Subcutaneous abdominal adipose tissue (tissue), 5 donors: ENCODE results near the gene DENND10.
"Not testable (repeated sequence)": the region's sequence is repeated elsewhere in the genome, so short reads cannot be mapped to it uniquely, and the experiment has no call there.

ENCODE experiments used
- H3K27ac ChIP-seq: one replicate; pipeline ENCODE4 v1.7.0; 2013; ENCODE audit warnings: low read depth, mild to moderate bottlenecking, inconsistent platforms, low read length, moderate library complexity
- H3K27me3 ChIP-seq, 5 donors: one replicate each; pipeline ENCODE4 v1.7.0; 2013; ENCODE audit warnings: low read length in 5 of 5, inconsistent platforms in 1 of 5; ENCODE audit not compliant: control insufficient read depth in 5 of 5, insufficient read depth in 4 of 5
- H3K36me3 ChIP-seq, 5 donors: one replicate each; pipeline ENCODE4 v1.7.0; 2013; ENCODE audit warnings: low read length in 5 of 5; ENCODE audit not compliant: control insufficient read depth in 5 of 5, insufficient read depth in 5 of 5
- H3K4me1 ChIP-seq, 5 donors: one replicate each; pipeline ENCODE4 v1.7.0; 2013; ENCODE audit warnings: low read length in 5 of 5, mild to moderate bottlenecking in 3 of 5, moderate library complexity in 1 of 5; ENCODE audit not compliant: control insufficient read depth in 5 of 5, insufficient read depth in 5 of 5
- H3K4me3 ChIP-seq, 5 donors: one replicate each; pipeline ENCODE4 v1.7.0; 2013; ENCODE audit warnings: low read length in 5 of 5, low read depth in 1 of 5
- H3K9ac ChIP-seq, 5 donors: one replicate each; pipeline ENCODE4 v1.7.0; 2013; ENCODE audit warnings: low read length in 5 of 5, mild to moderate bottlenecking in 4 of 5, moderate library complexity in 3 of 5
- H3K9me3 ChIP-seq, 5 donors: one replicate each; pipeline ENCODE4 v1.7.0; 2013; ENCODE audit warnings: low read length in 5 of 5; ENCODE audit not compliant: control insufficient read depth in 5 of 5
- donor health status: healthy.
- donor health status: healthy.
- donor health status: healthy.
- donor health status: healthy.
- donor health status: healthy.

The DENND10 gene

GRCh38 chr10:119107771-119108170 is 3.9 kb downstream of the DENND10 start:
- Histone ChIP-seq H3K36me3 (peaks cover 5 to 27% (median 11%) of the 10 kb centered on the region in 5 donors), H3K4me1 (peaks cover 5 to 23% (median 14%) of the 10 kb centered on the region in 5 donors)
- H3K27me3 ChIP-seq, H3K9me3 ChIP-seq, H3K9ac ChIP-seq, H3K4me3 ChIP-seq, H3K27ac ChIP-seq: not testable (repeated sequence)

GRCh38 chr10:119112056-119112455 is 8.1 kb downstream of the DENND10 start:
- H3K9me3 ChIP-seq = no peaks in the 10 kb centered on the region
- H3K9ac ChIP-seq = peak overlapping the region in 1 of 5 donors; percentile 17
- H3K4me3 ChIP-seq = no peak overlapping the region
- no peaks in the 10 kb centered on the region for H3K27me3 ChIP-seq
- H3K36me3 ChIP-seq = peaks cover 9 to 44% (median 18%) of the 10 kb centered on the region in 5 donors
- H3K4me1 ChIP-seq = peaks cover 4 to 37% (median 18%) of the 10 kb centered on the region in 5 donors
- H3K27ac ChIP-seq = no peak overlapping the region

- Histone ChIP-seq H3K4me3 (no peak overlapping the region), H3K27ac (peak overlapping the region; percentile 74), H3K9me3 (no peaks in the 10 kb centered on the region), H3K4me1 (peaks cover 4 to 37% (median 18%) of the 10 kb centered on the region in 5 donors), H3K27me3 (no peaks in the 10 kb centered on the region), H3K36me3 (peaks cover 11 to 62% (median 27%) of the 10 kb centered on the region in 5 donors), H3K9ac (no peak overlapping the region)
Measured at GRCh38 chr10:119113751-119114732, 10.1 kb downstream of the DENND10 start.

GRCh38 chr10:119115926-119116325 is 12.0 kb downstream of the DENND10 start:
- peaks cover 16 to 63% (median 31%) of the 10 kb centered on the region in 5 donors for H3K36me3 ChIP-seq
- H3K4me1 ChIP-seq = peaks cover 4 to 32% (median 18%) of the 10 kb centered on the region in 5 donors
- peak overlapping the region; percentile 24 for H3K27ac ChIP-seq
- H3K27me3 ChIP-seq = no peaks in the 10 kb centered on the region
- no peaks in the 10 kb centered on the region for H3K9me3 ChIP-seq
- no peak overlapping the region for H3K4me3 ChIP-seq
- H3K9ac ChIP-seq = no peak overlapping the region

GRCh38 chr10:119116326-119116951 is 12.5 kb downstream of the DENND10 start:
- Histone ChIP-seq H3K4me3 (no peak overlapping the region), H3K27ac (peak overlapping the region; percentile 24), H3K36me3 (peaks cover 16 to 61% (median 31%) of the 10 kb centered on the region in 5 donors), H3K9me3 (no peaks in the 10 kb centered on the region), H3K4me1 (peaks cover 4 to 32% (median 18%) of the 10 kb centered on the region in 5 donors), H3K27me3 (no peaks in the 10 kb centered on the region), H3K9ac (no peak overlapping the region)

- H3K9ac ChIP-seq = no peak overlapping the region
- H3K4me1 ChIP-seq = peaks cover 4 to 30% (median 18%) of the 10 kb centered on the region in 5 donors
- H3K4me3 ChIP-seq = no peak overlapping the region
- H3K9me3 ChIP-seq = no peaks in the 10 kb centered on the region
- no peak overlapping the region for H3K27ac ChIP-seq
- H3K27me3 ChIP-seq = no peaks in the 10 kb centered on the region
- H3K36me3 ChIP-seq = peaks cover 15 to 65% (median 34%) of the 10 kb centered on the region in 5 donors
Measured at GRCh38 chr10:119118231-119118630, 14.3 kb downstream of the DENND10 start.

GRCh38 chr10:119119400-119119799 is 15.5 kb downstream of the DENND10 start:
- H3K4me1 ChIP-seq = peaks cover 0 to 20% (median 8%) of the 10 kb centered on the region in 5 donors
- peaks cover 15 to 65% (median 34%) of the 10 kb centered on the region in 5 donors for H3K36me3 ChIP-seq
- H3K9me3 ChIP-seq = no peaks in the 10 kb centered on the region
- no peak overlapping the region for H3K27ac ChIP-seq
- H3K9ac ChIP-seq = no peak overlapping the region
- H3K27me3 ChIP-seq = no peaks in the 10 kb centered on the region
- H3K4me3 ChIP-seq = no peak overlapping the region

GRCh38 chr10:119120413-119120867 is 16.5 kb downstream of the DENND10 start:
- Histone ChIP-seq H3K36me3 (peaks cover 15 to 65% (median 35%) of the 10 kb centered on the region in 5 donors), H3K27me3 (no peaks in the 10 kb centered on the region), H3K27ac (no peak overlapping the region), H3K4me3 (no peak overlapping the region), H3K4me1 (peaks cover 0 to 19% (median 6%) of the 10 kb centered on the region in 5 donors), H3K9ac (no peak overlapping the region), H3K9me3 (no peaks in the 10 kb centered on the region)

GRCh38 chr10:119120875-119121274 is 17.0 kb downstream of the DENND10 start:
- H3K36me3 ChIP-seq = peaks cover 17 to 67% (median 37%) of the 10 kb centered on the region in 5 donors
- no peak overlapping the region for H3K27ac ChIP-seq

More at GRCh38 chr10:119120875-119121274, 17.0 kb downstream of the DENND10 start:
- no peak overlapping the region for H3K4me3 ChIP-seq
- no peaks in the 10 kb centered on the region for H3K27me3 ChIP-seq
- H3K9me3 ChIP-seq = no peaks in the 10 kb centered on the region
- H3K4me1 ChIP-seq = peaks cover 0 to 18% (median 5%) of the 10 kb centered on the region in 5 donors
- no peak overlapping the region for H3K9ac ChIP-seq
